AG04449 (cell line): Measurements from ENCODE around the gene TMEM135.
A peak's percentile ranks its signal among the peaks of the same experiment; 100 is the strongest.

Experiments used
- CTCF ChIA-PET: fragments of 350-600 bp; formaldehyde crosslinking; extraction: SDS; loops from one replicate; lab custom pipeline; 2021; ENCODE audit warnings: antibody characterized with exemption; lab: Yijun Ruan, JAX
- POLR2A ChIA-PET: fragments of 400-600, 350-600 bp; formaldehyde crosslinking; extraction: SDS; loops from one replicate; lab custom pipeline; 2020; ENCODE audit warnings: antibody characterized with exemption, inconsistent platforms; lab: Yijun Ruan, JAX
- DNase-seq: peaks from one replicate; pipeline ENCODE4 v3.0.0-alpha.2; 2010; ENCODE audit warnings: low read depth, low spot score
- H3K4me3 ChIP-seq: 2 replicates; pipeline ENCODE4 v1.5.1; 2011; ENCODE audit warnings: low read depth, mild to moderate bottlenecking, control low read depth, low read length
- CTCF ChIP-seq: IDR thresholded peaks from one replicate; pipeline ENCODE4 v1.5.1; 2011; ENCODE audit warnings: mild to moderate bottlenecking, moderate library complexity, low read length, control low read depth, inconsistent platforms; ENCODE audit not compliant: insufficient read depth; ENCODE audit errors: missing control alignments

The TMEM135 gene

GRCh38 chr11:87030458-87031054 is 7.2 kb upstream of the TMEM135 start:
- no peak overlapping the region for H3K4me3 ChIP-seq
- no peak for DNase-seq
- TF ChIP-seq CTCF, result no peak
- ChIA-PET CTCF (no interaction called here), POLR2A (no interaction called here)

GRCh38 chr11:87031433-87032170 is 6.1 kb upstream of the TMEM135 start:
- no peak for TF ChIP-seq CTCF
- ChIA-PET CTCF (no interaction called here), POLR2A (no interaction called here)
- no peak for DNase-seq
- H3K4me3 ChIP-seq, result no peak overlapping the region

GRCh38 chr11:87033561-87033960 is 4.2 kb upstream of the TMEM135 start:
- POLR2A ChIA-PET, result no interaction called here
- no peak for TF ChIP-seq CTCF
- CTCF ChIA-PET, result interaction anchor here (0.6 to 0.7 kb wide), 2 partner anchors 39 to 279 kb away, joined by 3 read pairs; no protein-coding TSS in a partner anchor
- no peak for DNase-seq
- no peak overlapping the region for H3K4me3 ChIP-seq

- no peak for TF ChIP-seq CTCF
- CTCF ChIA-PET, result interaction anchor here (1.1 to 1.5 kb wide), 2 partner anchors 10 to 41 kb away, joined by 4 read pairs; no protein-coding TSS in a partner anchor
- H3K4me3 ChIP-seq, result no peak overlapping the region
- POLR2A ChIA-PET, result no interaction called here
- DNase-seq, result no peak
Measured at GRCh38 chr11:87035976-87036583, 1.7 kb upstream of the TMEM135 start.

- peak overlapping the region; percentile 93 for H3K4me3 ChIP-seq
- CTCF ChIA-PET, result interaction anchor here (1.5 to 2.2 kb wide), 3 partner anchors 9 to 98 kb away, joined by 3 to 7 read pairs (median 4); no protein-coding TSS in a partner anchor
- POLR2A ChIA-PET, result no interaction called here
- TF ChIP-seq CTCF, result no peak
- no peak for DNase-seq
Measured at GRCh38 chr11:87036756-87037449, 831 bp upstream of the TMEM135 start.
